ENCODE measurements around the gene PKDREJ. TPM values are rescaled to one million over a fixed set of nuclear protein-coding genes. Genes with fewer than 3 reads are reported as not detected.

PKDREJ gene
- total RNA-seq, 2 experiments from 2014 or later = not detected

DNA sequence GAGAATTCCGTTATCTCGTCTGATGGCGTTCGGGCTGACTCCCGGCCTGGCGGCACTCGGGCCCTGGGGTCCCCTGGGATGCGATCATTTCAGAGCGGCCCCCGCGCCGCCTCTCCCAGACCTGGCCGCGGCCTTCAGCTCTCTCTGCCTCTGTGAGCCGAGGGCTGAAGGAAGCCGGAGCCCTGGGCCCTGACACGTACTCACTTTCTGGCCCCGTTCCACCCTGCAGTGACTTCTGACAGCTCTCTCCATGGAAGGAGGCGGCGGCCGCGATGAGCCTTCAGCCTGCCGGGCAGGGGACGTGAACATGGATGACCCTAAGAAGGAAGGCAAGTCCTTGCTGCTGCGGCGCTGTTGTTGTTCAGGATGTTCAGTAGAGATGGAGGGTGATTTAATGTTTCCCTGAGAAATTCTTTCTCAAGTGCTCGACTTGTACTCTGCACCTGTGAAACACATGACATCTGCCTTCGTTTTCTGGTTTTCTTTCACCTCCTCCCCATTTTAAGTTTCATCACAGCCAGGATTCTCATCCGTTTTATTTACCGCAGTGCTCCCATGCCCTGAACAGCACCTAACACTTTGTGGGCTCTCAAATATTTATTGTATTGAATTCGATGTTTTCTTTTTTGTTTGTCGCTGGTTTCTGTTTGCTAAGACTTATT is 34.1 kb upstream of the PKDREJ start:
- peak overlapping the region; percentile 93 for H3K4me2 ChIP-seq (ENCODE audit: low read length)
- peak overlapping the region; percentile 87 for H3K27ac ChIP-seq (ENCODE audit: low read depth, low read length, poor library complexity, severe bottlenecking)
- CTCF ChIA-PET (ENCODE audit: unreplicated experiment) = no interaction called here
- peaks cover 36% of the 10 kb centered on the region for H3K36me3 ChIP-seq (ENCODE audit: insufficient read depth, low read length)
- H3K4me1 ChIP-seq (ENCODE audit: insufficient read depth, low read length, poor library complexity, severe bottlenecking) = peaks cover 47% of the 10 kb centered on the region
- H4K20me1 ChIP-seq (ENCODE audit: insufficient read depth, low read length) = no peaks in the 10 kb centered on the region
- DNase-seq (ENCODE audit: low spot score) = peak; percentile 52
- TF ChIP-seq EZH2phosphoT487 (IDR thresholded peaks at IDR 0.05; ENCODE audit: borderline replicate concordance, low read depth, low read length) = no peak
- TF ChIP-seq, protein P1, sequence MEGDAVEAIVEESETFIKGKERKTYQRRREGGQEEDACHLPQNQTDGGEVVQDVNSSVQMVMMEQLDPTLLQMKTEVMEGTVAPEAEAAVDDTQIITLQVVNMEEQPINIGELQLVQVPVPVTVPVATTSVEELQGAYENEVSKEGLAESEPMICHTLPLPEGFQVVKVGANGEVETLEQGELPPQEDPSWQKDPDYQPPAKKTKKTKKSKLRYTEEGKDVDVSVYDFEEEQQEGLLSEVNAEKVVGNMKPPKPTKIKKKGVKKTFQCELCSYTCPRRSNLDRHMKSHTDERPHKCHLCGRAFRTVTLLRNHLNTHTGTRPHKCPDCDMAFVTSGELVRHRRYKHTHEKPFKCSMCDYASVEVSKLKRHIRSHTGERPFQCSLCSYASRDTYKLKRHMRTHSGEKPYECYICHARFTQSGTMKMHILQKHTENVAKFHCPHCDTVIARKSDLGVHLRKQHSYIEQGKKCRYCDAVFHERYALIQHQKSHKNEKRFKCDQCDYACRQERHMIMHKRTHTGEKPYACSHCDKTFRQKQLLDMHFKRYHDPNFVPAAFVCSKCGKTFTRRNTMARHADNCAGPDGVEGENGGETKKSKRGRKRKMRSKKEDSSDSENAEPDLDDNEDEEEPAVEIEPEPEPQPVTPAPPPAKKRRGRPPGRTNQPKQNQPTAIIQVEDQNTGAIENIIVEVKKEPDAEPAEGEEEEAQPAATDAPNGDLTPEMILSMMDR (conservative IDR thresholded peaks at IDR 0.05; ENCODE audit: low read length) = no peak
- H3K4me3 ChIP-seq (ENCODE audit: low read depth, low read length, poor library complexity, severe bottlenecking) = peak overlapping the region; percentile 95
- POLR2A ChIA-PET = interaction anchor here (1.8 kb wide), 1 partner anchor 47 kb away, joined by 5 read pairs; the partner anchor contains the start of gene CDPF1
- peaks cover 41% of the 10 kb centered on the region for H3K79me2 ChIP-seq (ENCODE audit: insufficient read depth, low read depth, low read length)
- intact Hi-C loops (cut with micrococcal nuclease; ENCODE audit: unreplicated experiment) = loop anchor here (2.0 to 10.0 kb wide), 3 partner anchors 46 to 262 kb away; partner anchors contain the start of gene CDPF1
- peak overlapping the region; percentile 6; the same call in 1 of the 2 replicates for H2AFZ ChIP-seq (ENCODE audit: low read length)
- BruUV-seq (replicated peaks) = TSS peak; percentile 72
- no peaks in the 10 kb centered on the region for H3K9me3 ChIP-seq (ENCODE audit: low read length)
- no peaks in the 10 kb centered on the region for H3K9me2 ChIP-seq (ENCODE audit: insufficient read depth, low read length)

DNA sequence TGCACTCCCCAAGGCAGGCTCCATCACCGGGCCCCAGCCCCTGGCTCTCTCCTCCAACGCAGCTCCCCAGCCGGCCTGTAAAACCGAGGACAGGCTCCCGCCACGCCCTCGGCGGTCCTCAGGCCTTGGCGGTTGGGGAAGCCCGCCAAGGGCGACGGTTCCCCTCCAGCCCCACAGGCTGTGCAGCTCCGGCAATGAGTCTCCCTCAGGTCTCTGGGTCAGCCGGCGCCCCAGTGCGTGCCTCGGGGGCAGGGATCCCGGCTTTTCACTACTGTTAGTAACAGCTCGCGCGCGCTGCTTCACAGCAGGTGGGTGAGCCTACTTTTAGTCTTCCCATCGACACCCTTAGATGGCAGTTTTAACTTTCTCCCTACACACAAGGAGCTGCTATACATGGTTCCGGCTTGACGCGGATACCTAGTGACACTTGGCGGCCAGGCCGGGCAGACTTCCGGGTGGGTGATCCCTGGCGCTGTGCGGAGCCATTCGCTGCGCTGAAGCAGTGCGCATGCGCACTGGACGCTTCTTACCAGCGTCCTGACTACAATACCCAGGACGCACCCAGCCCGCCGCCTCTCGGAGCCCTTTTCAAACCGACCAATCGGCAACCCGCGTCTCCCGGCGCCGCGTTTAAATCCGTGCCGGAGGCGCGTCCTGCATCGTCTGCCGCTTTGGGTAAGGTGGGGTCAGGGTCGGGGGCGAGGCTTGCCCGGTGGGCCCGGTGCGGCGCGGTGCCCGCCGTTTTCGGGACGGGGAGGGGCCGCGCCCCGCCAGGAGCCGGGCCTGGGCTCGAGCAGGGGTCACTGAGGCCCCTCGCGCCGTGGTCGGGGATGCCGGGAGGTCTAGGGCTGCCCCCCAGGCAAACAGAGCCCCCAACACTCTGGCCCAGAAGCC is 33.4 kb upstream of the PKDREJ start, which contains the start of gene GTSE1:
GTSE1 (plus strand) TSS at position 614 of the 894 bp plus-strand sequence. CDS start 531 bp downstream, outside the sequence.
- peaks cover 49% of the 10 kb centered on the region for H3K4me1 ChIP-seq (ENCODE audit: insufficient read depth, low read length, poor library complexity, severe bottlenecking)
- no TSS peak for BruUV-seq (replicated peaks)
- H3K79me2 ChIP-seq (ENCODE audit: insufficient read depth, low read depth, low read length) = peaks cover 34% of the 10 kb centered on the region
- H2AFZ ChIP-seq (ENCODE audit: low read length) = peak within 1 kb of the TSS; percentile 6; the same call in 1 of the 2 replicates
- TF ChIP-seq, protein P1 (conservative IDR thresholded peaks at IDR 0.05; ENCODE audit: low read length) = peak; percentile 38; the same call in 1 of the 2 replicates
- no peak for TF ChIP-seq EZH2phosphoT487 (IDR thresholded peaks at IDR 0.05; ENCODE audit: borderline replicate concordance, low read depth, low read length)
- H3K9me3 ChIP-seq (ENCODE audit: low read length) = no peaks in the 10 kb centered on the region
- peak within 1 kb of the TSS; percentile 87 for H3K27ac ChIP-seq (ENCODE audit: low read depth, low read length, poor library complexity, severe bottlenecking)
- intact Hi-C loops (cut with micrococcal nuclease; ENCODE audit: unreplicated experiment) = loop anchor here (2.0 to 10.0 kb wide), 3 partner anchors 46 to 262 kb away; partner anchors contain the start of gene CDPF1
- peak within 1 kb of the TSS; percentile 95 for H3K4me3 ChIP-seq (ENCODE audit: low read depth, low read length, poor library complexity, severe bottlenecking)
- CTCF ChIA-PET (ENCODE audit: unreplicated experiment) = interaction anchor here (0.6 to 1.3 kb wide), 2 partner anchors 20 to 290 kb away, joined by 3 read pairs; no protein-coding TSS in a partner anchor
- peaks cover 31% of the 10 kb centered on the region for H3K36me3 ChIP-seq (ENCODE audit: insufficient read depth, low read length)
- DNase-seq (ENCODE audit: low spot score) = peak; percentile 99
- H4K20me1 ChIP-seq (ENCODE audit: insufficient read depth, low read length) = no peaks in the 10 kb centered on the region
- no peaks in the 10 kb centered on the region for H3K9me2 ChIP-seq (ENCODE audit: insufficient read depth, low read length)
- H3K4me2 ChIP-seq (ENCODE audit: low read length) = peak within 1 kb of the TSS; percentile 93
- POLR2A ChIA-PET = interaction anchor here (0.5 to 1.8 kb wide), 4 partner anchors 10 to 47 kb away, joined by 4 to 5 read pairs (median 4); partner anchors contain the start of gene CDPF1
